B cell (primary cell): Measurements from ENCODE around the gene BARX1. TPM values are rescaled to one million over a fixed set of nuclear protein-coding genes. Genes with fewer than 3 reads are reported as not detected.

Experiments used
- ATAC-seq: fragments of 200-7000 bp; cut with Tn5 transposase; one replicate; pipeline ENCODE4 v1.10.0; 2021; ENCODE audit warnings: low read depth, mild to moderate bottlenecking, moderate number of reproducible peaks, moderate library complexity
- CTCF ChIA-PET: fragments of 350-600 bp; sonication (Branson Sonifier 250); formaldehyde crosslinking; loops from one replicate; lab custom pipeline; 2021; ENCODE audit warnings: antibody characterized with exemption, inconsistent platforms; lab: Charles Lee
- POLR2A ChIA-PET: fragments of 350-600 bp; sonication (Branson Sonifier 250); formaldehyde crosslinking; loops from one replicate; lab custom pipeline; 2021; ENCODE audit warnings: antibody characterized with exemption; lab: Charles Lee
- DNase-seq: peaks from one replicate; pipeline ENCODE4 v3.0.0; 2013
- H2AFZ ChIP-seq: 2 replicates; pipeline ENCODE4 v1.6.1; 2012; ENCODE audit warnings: mild to moderate bottlenecking, low read depth, low read length; ENCODE audit not compliant: insufficient read depth, poor library complexity, severe bottlenecking
- H3K27ac ChIP-seq, 2 donors: 1 replicate in 1 of 2; 2 replicates in 1 of 2; pipeline ENCODE4 v1.5.1; 2012 to 2013; ENCODE audit warnings: low read length in 2 of 2, mild to moderate bottlenecking in 2 of 2, moderate library complexity in 1 of 2
- H3K27me3 ChIP-seq, 4 experiments: fragments of 200-600 bp in 1 of 4; sonication (generic) in 1 of 4; replicated peaks in 1 of 4; 1 replicate in 2 of 4; 2 replicates in 2 of 4; pipeline versions ENCODE4 v1.6.1 to v1.7.0; 2013 to 2016; ENCODE audit warnings: low read length in 3 of 4, mild to moderate bottlenecking in 2 of 4, mixed read lengths in 1 of 4, moderate library complexity in 1 of 4; ENCODE audit not compliant: insufficient read depth in 4 of 4, control insufficient read depth in 3 of 4; ENCODE audit errors: control extremely low read depth in 1 of 4
- H3K36me3 ChIP-seq, 2 experiments: replicated peaks in 1 of 2; 1 replicate in 1 of 2; 2 replicates in 1 of 2; pipeline versions ENCODE4 v1.6.1 to v1.7.1; 2013; ENCODE audit warnings: low read length in 1 of 2; ENCODE audit not compliant: insufficient read depth in 2 of 2, control insufficient read depth in 1 of 2; ENCODE audit errors: control extremely low read depth in 1 of 2, extremely low read depth in 1 of 2
- H3K4me1 ChIP-seq, 2 donors: fragments of 200-600 bp in 1 of 2; sonication (generic) in 1 of 2; 1 replicate in 1 of 2; 2 replicates in 1 of 2; pipeline versions ENCODE4 v1.5.1 to v1.6.1; 2013 to 2017; ENCODE audit warnings: low read length in 2 of 2; ENCODE audit not compliant: control insufficient read depth in 2 of 2, insufficient read depth in 2 of 2
- H3K4me2 ChIP-seq: replicated peaks from 2 replicates; pipeline ENCODE3; 2012; ENCODE audit warnings: mild to moderate bottlenecking, low read depth, low read length; ENCODE audit not compliant: poor library complexity, severe bottlenecking
- H3K4me3 ChIP-seq, 5 experiments: fragments of 200-600 bp in 1 of 5; sonication (generic) in 1 of 5; 1 replicate in 3 of 5; 2 replicates in 2 of 5; pipeline versions ENCODE4 v1.5.1 to v1.7.0; 2011 to 2016; ENCODE audit warnings: low read length in 4 of 5, mild to moderate bottlenecking in 4 of 5, low read depth in 2 of 5, control low read depth in 1 of 5, moderate library complexity in 1 of 5; ENCODE audit not compliant: insufficient read depth in 1 of 5; ENCODE audit errors: control extremely low read depth in 1 of 5, extremely low read depth in 1 of 5
- H3K79me2 ChIP-seq: fragments of 200-600 bp; sonication (generic); one replicate; pipeline ENCODE4 v1.6.0; 2016; ENCODE audit warnings: low read length; ENCODE audit not compliant: control insufficient read depth, insufficient read depth
- H3K9ac ChIP-seq: fragments of 200-600 bp; sonication (generic); 2 replicates; pipeline ENCODE4 v1.6.1; 2017; ENCODE audit warnings: mild to moderate bottlenecking, low read length, moderate library complexity
- H3K9me3 ChIP-seq, 3 donors: one replicate each; pipeline versions ENCODE4 v1.6.1 to v1.7.1; 2013; ENCODE audit warnings: low read length in 2 of 3; ENCODE audit not compliant: control insufficient read depth in 2 of 3, insufficient read depth in 1 of 3; ENCODE audit errors: control extremely low read depth in 1 of 3
- H4K20me1 ChIP-seq: 2 replicates; pipeline ENCODE4 v1.6.0; 2012; ENCODE audit warnings: mild to moderate bottlenecking, low read length; ENCODE audit not compliant: insufficient read depth, control insufficient read depth, poor library complexity, severe bottlenecking
- H3K27ac Mint-ChIP-seq: one replicate; pipeline ENCODE4 v1.8.0; 2021; ENCODE audit warnings: mixed read lengths
- H3K27me3 Mint-ChIP-seq: one replicate; pipeline ENCODE4 v1.8.0; 2021; ENCODE audit warnings: mixed read lengths
- H3K4me1 Mint-ChIP-seq: one replicate; pipeline ENCODE4 v1.8.0; 2021; ENCODE audit warnings: mixed read lengths
- H3K4me3 Mint-ChIP-seq: one replicate; pipeline ENCODE4 v1.8.0; 2021; ENCODE audit warnings: mixed read lengths
- H3K9me3 Mint-ChIP-seq: one replicate; pipeline ENCODE4 v1.8.0; 2022; ENCODE audit warnings: mixed read lengths; ENCODE audit not compliant: insufficient read depth
- CTCF ChIP-seq: fragments of 200-600 bp; IDR thresholded peaks from one replicate; pipeline ENCODE4 v1.8.0; 2022; ENCODE audit warnings: antibody characterized with exemption, mild to moderate bottlenecking
- EZH2 ChIP-seq: IDR thresholded peaks from 2 replicates; pipeline ENCODE4 v1.6.1; 2012; ENCODE audit warnings: borderline replicate concordance, low read depth, mild to moderate bottlenecking, moderate library complexity, low read length; ENCODE audit not compliant: insufficient read depth, poor library complexity, severe bottlenecking
- WGBS: methylation state at CpG from one replicate; pipeline ENCODE4 v1.1.5; 2013; ENCODE audit warnings: missing lambda C conversion rate; ENCODE audit not compliant: insufficient coverage; 5-methylcytosine and 5-hydroxymethylcytosine counted together
- intact Hi-C: fragments of 100-400 bp; cut with micrococcal nuclease; formaldehyde crosslinking; loops from one replicate; pipeline ENCODE4 v1.10.0; 2022
- polyA plus RNA-seq: library from polyadenylated mRNA; depleted of rRNA; stranded (reverse); fragments of >200 nt; gene quantifications from 2 replicates; pipeline ENCODE4 v1.2.3, GENCODE V29; 2012
- total RNA-seq, 2 donors: library from RNA; stranded (reverse); fragments of 120-200 nt in 1 of 2; gene quantifications; 1 replicate in 1 of 2; 2 replicates in 1 of 2; pipeline versions ENCODE4 v1.2.3 to v1.2.4, GENCODE V29; 2013 to 2022

BARX1 gene
- total and polyA plus RNA-seq, 2 donors (not counting 1 experiment from before 2014, with no cell fraction given) = not detected

DNA sequence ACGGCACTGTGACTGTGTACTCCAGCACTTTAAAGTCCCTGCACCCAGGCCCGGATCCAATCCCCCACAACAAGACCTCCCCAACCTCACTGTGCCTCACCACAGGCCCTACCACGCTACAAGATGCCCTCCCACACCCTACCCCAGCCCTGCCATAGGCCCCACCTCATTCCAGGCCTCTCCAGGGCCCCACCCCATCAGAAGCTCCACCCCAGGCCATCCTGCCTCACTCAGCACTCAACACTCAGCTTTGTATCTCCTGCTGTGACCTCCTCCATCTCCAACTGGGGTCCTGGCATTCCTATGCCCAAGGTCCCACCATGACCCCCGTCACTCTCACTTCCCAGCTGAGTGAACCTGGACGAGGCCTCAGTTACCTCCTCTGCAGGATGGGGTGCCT lies 38.8 kb downstream of the BARX1 start:
- DNase-seq = no peak
- no peaks in the 10 kb centered on the region for H3K79me2 ChIP-seq
- H3K4me3 ChIP-seq = no peak overlapping the region
- Mint-ChIP-seq H3K27ac (no peak overlapping the region), H3K4me1 (peaks cover 4% of the 10 kb centered on the region), H3K9me3 (no peaks in the 10 kb centered on the region), H3K27me3 (peaks cover 8% of the 10 kb centered on the region), H3K4me3 (no peak overlapping the region)
- CTCF ChIA-PET = no interaction called here
- ATAC-seq = no peak
- WGBS = 60% methylated on average over 5 of the region's 5 CpGs
- peaks cover 0 to 7% of the 10 kb centered on the region in 2 donors for H3K4me1 ChIP-seq
- intact Hi-C loops = no loop called here
- no peak overlapping the region for H3K4me2 ChIP-seq
- no peaks in the 10 kb centered on the region for H3K9me3 ChIP-seq
- H3K36me3 ChIP-seq = no peaks in the 10 kb centered on the region
- no peaks in the 10 kb centered on the region for H3K27me3 ChIP-seq
- POLR2A ChIA-PET = no interaction called here
- H3K27ac ChIP-seq = no peak overlapping the region
- H2AFZ ChIP-seq = no peak overlapping the region
- no peak overlapping the region for H3K9ac ChIP-seq
- no peak for TF ChIP-seq CTCF
- no peak for TF ChIP-seq EZH2
- no peaks in the 10 kb centered on the region for H4K20me1 ChIP-seq

DNA sequence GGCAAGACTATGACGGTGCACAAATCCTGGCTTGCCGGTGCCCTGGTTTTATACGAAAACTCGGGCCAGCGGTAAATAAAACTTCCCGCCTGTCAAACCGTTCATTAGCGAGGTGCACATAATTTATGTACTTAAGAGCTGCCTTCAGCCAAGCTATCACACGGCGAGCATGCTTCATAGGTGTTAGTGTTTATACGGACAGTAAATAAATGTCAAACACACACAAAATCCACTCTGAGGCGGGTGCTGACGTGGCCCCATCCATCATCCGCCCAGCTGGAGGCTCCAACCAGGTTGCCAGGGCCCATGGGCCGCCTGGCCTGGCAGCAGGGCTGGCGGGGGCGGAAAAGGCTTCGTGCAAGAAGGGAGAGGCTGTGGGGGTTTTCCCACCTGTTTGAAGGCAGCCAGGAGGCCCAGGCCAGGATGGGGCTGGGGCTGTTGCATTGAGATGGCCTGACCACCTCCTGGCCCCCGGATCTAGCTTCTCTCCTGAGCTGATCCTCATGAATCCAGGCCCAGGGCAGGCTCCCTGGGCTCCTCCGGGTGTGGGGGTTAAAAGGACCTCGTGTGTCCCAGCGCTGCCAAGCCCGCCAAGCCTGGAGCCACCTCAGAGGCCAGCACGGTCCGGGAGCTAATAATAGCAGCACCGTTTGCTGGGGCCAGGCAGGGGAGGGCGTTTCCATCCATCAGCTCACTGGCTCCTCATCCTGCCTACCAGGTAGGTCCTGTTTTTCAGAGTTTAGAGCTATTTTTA lies 43.2 kb downstream of the BARX1 start:
- H3K9ac ChIP-seq = no peak overlapping the region
- peaks cover 12% of the 10 kb centered on the region for H3K27me3 Mint-ChIP-seq
- H3K4me3 Mint-ChIP-seq = no peak overlapping the region
- H3K4me1 Mint-ChIP-seq = peaks cover 10% of the 10 kb centered on the region
- no peak overlapping the region for H3K4me3 ChIP-seq
- no peak for ATAC-seq
- no peaks in the 10 kb centered on the region for H3K9me3 Mint-ChIP-seq
- CTCF ChIA-PET = no interaction called here
- 90% methylated on average over 18 of the region's 27 CpGs for WGBS
- intact Hi-C loops = no loop called here
- peaks cover 0 to 10% of the 10 kb centered on the region in 2 donors for H3K4me1 ChIP-seq
- H3K4me2 ChIP-seq = no peak overlapping the region
- H4K20me1 ChIP-seq = no peaks in the 10 kb centered on the region
- no peak overlapping the region for H2AFZ ChIP-seq
- no peak overlapping the region for H3K27ac ChIP-seq
- no peak for TF ChIP-seq CTCF
- TF ChIP-seq EZH2 = no peak
- no peaks in the 10 kb centered on the region for H3K36me3 ChIP-seq
- POLR2A ChIA-PET = no interaction called here
- peaks cover 0 to 8% (median 0%) of the 10 kb centered on the region in 4 experiments for H3K27me3 ChIP-seq
- H3K9me3 ChIP-seq = no peaks in the 10 kb centered on the region
- DNase-seq = no peak
- H3K79me2 ChIP-seq = no peaks in the 10 kb centered on the region
- H3K27ac Mint-ChIP-seq = no peak overlapping the region
